ENCODE measurements around the gene ERMAP. TPM values are rescaled to one million over a fixed set of nuclear protein-coding genes. Genes with fewer than 3 reads are reported as not detected.

Gene ERMAP
- total RNA-seq, 4 donors from 2014 or later, result 6.1 to 11.7 (median 8.7) TPM

Other genes with a start within 250 kb of the ERMAP start
- 10 to 100 TPM; 29.2 to 56.2 (median 43.4) TPM for gene PPIH, start 158.7 kb upstream of the ERMAP start, total RNA-seq
- 100 to 1,000 TPM; 338 to 569 (median 531) TPM for gene YBX1, start 134.7 kb upstream of the ERMAP start, total RNA-seq
- gene CLDN19, start 76.9 kb upstream of the ERMAP start, total RNA-seq, result under 1 TPM in 1 of 4 donors, not detected in 3; 0.21 TPM
- gene P3H1, start 50.1 kb upstream of the ERMAP start, total RNA-seq, result 10 to 100 TPM in 1 of 4 donors, 1 to 10 TPM in 3; 5.5 to 12.4 (median 7.2) TPM
- 10 to 100 TPM in 1 of 4 donors, 1 to 10 TPM in 3; 1.5 to 15.4 (median 3.8) TPM for gene C1orf50, start 49.9 kb upstream of the ERMAP start, total RNA-seq
- gene TMEM269, start 32.1 kb upstream of the ERMAP start, total RNA-seq, result not detected
- gene SVBP, start 275 bp downstream of the ERMAP start, total RNA-seq, result 10 to 100 TPM in 3 of 4 donors, 1 to 10 TPM in 1; 5.8 to 18.3 (median 14.2) TPM
- gene ZNF691, start 29.5 kb downstream of the ERMAP start, total RNA-seq, result 1 to 10 TPM; 2.0 to 9.2 (median 5.5) TPM
- 100 to 1,000 TPM; 238 to 883 (median 448) TPM for gene SLC2A1, start 141.7 kb downstream of the ERMAP start, total RNA-seq

Data from esophagus squamous epithelium (tissue), 4 donors.